GM19351 (cell line): ENCODE results near the gene IGFBP4.

Experiments used
- ATAC-seq: cut with Tn5 transposase; IDR thresholded peaks from one replicate; pipeline ENCODE4 v1.9.1; 2021; ENCODE audit warnings: mild to moderate bottlenecking, moderate library complexity; ENCODE audit not compliant: unreplicated experiment

The IGFBP4 gene

GRCh38 chr17:40485851-40486521 lies 42.7 kb downstream of the IGFBP4 start:
- no peak for ATAC-seq

DNA sequence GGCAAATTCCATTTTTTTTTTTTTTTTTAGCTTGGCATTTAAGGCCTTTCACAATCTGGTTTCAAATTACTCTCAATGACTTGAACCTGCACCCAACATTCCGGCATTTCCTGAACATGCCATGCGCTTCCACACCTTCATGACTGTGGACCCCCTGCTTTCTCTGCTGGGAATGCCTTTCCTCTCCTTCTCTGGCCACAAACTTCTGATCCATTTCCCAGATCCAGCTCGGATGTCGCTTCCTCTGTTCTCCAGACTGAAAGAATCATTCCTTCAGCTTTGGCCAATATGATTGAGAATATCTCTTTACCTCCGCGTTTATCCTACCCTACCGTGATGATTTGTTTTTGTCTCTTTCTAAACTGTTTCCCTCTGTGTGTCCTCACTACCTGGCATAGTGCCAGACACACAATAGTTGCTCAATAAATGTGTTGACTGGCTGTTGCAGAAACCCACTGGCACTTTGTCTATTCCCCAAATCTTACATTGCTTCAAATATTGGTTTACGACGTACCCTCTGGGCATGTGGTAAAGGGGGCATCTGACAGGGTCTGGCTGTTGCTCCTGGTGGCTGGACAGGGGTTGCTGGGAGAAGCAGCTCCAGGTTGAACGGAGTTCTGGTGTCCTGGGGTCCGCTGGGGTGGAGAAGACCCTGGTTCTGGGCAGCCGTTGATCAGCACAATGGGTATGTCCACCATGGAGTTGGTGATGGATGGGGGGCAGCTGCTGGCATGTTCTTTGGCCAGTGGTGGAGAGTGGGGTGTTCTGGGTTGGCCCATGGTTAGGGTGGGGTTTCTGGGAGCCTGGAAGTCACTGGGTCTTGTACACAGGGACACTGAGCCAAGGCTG lies 43.5 kb downstream of the IGFBP4 start:
- no peak for ATAC-seq

DNA sequence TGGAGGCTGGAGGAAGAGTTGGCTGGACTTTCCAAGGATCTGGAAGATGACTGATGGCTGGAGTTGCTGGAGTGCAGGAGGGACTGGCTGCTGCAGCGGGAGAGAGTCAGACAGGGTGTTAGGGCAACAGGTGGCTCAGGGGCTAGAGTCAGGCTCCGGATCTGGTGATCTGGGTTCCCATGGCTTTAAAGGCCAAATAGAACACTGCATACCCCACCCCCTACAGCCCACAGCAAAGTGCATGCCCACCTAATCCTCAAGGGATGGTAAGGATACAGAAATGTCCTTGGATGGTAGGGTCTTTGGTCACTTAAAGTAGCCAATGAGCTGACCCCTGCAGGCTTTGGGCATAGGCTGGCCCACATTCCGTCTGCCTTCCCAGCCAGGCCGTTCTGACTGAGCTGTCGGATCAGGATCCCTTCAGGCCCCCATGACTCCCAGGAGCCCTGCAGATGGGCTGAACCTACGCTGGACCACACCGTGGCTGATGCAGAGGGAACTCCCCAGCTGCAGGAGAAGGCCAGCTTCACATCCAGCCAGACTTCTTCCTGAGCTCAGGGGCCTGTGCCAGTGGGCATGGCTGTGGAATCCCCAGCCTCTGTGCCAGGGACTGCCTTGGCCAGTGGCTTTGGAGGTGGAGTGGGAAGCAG lies 44.2 kb downstream of the IGFBP4 start:
- ATAC-seq = no peak

GRCh38 chr17:40490289-40490853 lies 47.1 kb downstream of the IGFBP4 start:
- no peak for ATAC-seq

- ATAC-seq = no peak
Observed at GRCh38 chr17:40490982-40491381, 47.7 kb downstream of the IGFBP4 start.

GRCh38 chr17:40491486-40491885 lies 48.2 kb downstream of the IGFBP4 start:
- ATAC-seq = no peak

DNA sequence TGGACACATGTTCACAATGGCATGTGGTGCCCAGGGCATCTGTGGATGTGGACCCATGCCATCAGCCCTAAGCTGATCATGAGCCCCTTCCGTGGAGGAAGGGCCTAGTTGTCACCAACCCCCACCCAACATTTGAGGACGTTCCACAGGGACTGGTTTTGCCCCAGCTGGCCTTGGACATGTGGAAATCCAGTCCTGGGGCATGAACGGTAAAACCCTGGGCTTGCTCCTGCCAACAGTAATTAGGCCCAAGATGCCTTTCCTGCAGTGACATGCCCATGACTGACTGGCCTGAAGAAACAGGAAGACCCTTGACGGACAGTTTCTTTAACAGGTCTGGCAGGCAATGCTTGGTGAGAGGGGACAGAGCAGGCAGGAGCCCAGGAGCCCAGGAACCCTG lies 50.4 kb downstream of the IGFBP4 start:
- ATAC-seq = no peak

DNA sequence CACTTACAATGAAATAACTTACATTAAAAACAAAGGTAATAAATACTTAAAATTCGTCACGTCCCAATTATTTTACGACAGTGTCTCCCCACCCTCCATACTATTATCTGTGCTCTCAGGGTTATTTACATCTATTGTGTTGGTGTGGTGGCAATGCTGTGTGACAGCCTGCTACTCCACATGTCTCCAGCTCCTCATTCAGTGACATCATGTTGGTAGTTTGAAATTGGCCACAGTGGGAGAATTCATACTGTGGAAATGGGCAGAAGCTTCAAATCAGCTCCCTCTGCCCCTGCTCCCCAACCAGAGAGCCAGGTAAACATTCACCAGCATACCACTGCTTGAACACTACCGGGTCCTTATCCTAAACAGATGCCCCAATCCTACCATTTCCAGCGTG lies 51.9 kb downstream of the IGFBP4 start:
- ATAC-seq = no peak

GRCh38 chr17:40496170-40496569 lies 52.9 kb downstream of the IGFBP4 start:
- no peak for ATAC-seq

DNA sequence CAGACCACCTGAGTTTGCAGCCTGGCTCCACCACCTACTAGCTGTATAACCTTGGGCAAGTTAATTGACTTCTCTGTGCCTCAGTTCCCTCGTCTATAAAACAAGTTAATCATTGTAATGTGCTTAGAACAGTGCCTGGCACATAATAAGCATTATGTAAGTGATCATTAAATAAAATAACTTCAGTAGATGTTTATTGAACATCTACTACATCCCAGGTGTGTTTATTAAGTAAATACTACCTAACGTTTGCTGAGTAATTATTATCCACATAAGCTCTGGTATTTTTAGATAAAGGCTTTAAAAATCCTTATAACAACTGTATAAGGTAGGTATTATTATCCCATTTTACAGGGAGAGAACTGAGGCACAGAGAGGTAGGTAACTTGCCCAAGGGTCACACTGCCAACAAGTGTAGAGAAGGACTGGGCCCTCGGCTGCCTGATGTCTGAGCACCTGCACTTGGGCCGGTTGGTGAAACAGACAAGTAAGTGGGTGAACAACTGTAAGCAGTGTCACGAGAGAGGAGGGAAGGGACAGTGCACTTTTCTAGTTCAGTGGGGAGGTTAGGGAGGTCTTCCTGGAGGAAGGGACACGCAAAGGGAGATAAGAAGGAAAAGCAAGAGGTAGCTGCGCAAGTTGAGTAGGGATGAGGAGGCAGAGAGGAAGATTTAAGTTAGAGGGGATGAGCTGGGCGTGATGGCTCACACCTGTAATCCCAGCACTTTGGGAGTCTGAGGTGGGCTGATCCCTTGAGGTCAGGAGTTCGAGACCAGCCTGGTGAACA lies 53.6 kb downstream of the IGFBP4 start:
- no peak for ATAC-seq

DNA sequence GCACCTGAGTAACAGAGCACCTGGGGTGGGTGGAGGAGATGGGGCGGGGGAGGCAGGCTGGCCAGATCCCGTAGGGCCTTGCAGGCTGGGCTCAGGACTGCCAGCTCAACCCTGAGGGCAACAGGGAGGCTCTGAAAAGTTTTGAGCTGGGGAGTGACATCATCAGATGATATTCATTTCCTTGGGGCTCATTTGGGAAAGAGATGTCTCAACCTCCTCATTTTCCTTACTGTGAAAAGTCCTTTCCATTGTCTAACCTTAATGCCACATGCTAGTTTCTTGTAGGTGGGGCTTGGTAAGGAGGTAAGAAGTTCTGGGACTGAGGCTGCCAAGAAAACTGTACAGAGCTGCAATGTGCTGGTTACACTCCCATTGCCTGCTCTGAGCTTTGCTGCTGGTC lies 54.4 kb downstream of the IGFBP4 start:
- no peak for ATAC-seq

- ATAC-seq = no peak
Observed at GRCh38 chr17:40498281-40499084, 55.2 kb downstream of the IGFBP4 start.

DNA sequence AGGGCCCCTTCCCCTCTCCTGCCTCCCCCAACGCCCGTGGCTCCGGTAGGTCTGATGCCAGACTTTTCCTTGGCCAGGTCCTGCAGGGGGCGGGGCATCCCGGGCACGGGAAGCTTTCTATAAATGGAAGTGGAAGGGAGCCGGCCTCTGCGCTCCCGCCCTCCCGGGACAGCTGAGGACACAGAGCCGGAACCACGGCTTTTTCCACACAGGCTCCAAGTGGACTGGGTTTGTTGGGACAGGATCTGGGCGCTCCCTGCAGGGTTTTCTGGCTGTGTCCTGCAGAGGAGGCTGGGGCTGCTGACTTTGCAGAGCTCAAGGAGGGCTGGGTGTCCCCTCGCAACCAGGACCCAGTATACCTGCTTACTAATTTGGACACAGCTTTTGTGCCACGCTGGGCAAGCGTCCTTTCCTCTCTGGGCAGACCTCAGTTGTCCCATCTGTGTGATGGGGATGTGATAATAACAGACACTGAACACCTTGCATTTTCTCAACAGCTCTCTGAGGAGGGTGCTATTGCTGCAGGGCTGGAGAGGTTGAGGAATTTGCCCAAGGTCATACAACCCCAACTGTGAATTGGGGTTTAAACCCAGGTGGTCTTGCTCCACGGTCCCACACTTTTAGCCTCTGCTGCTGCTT lies 56.4 kb downstream of the IGFBP4 start:
- ATAC-seq = no peak

GRCh38 chr17:40500190-40500589 lies 56.9 kb downstream of the IGFBP4 start:
- no peak for ATAC-seq

DNA sequence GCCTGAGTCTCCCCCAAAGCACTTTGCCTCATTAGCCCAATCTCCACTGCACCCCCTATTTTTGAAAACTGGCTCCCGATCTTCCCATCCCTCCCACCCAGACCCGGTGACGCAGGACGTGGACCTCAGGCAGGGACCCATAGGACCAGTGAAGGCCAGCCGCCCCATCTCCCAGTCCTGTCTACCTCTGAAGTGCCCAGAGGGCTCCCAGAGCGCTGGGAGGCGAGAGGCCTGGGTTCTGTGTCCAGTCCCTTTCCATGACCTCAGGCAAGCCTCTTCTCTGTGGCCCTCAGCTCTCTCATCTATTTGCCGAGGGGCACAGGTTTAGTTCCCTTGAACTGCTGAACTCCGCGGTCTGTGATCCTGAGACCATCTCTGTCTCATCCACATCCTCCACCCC lies 57.5 kb downstream of the IGFBP4 start:
- ATAC-seq = no peak

GRCh38 chr17:40501499-40501911 lies 58.3 kb downstream of the IGFBP4 start, which contains the start of gene TNS4:
Gene TNS4, minus strand, starts transcription at chr17:40501623. Its CDS starts 5,198 bp downstream, at chr17:40496425.
- ATAC-seq = no peak

GRCh38 chr17:40502716-40503115 lies 59.5 kb downstream of the IGFBP4 start:
- no peak for ATAC-seq

DNA sequence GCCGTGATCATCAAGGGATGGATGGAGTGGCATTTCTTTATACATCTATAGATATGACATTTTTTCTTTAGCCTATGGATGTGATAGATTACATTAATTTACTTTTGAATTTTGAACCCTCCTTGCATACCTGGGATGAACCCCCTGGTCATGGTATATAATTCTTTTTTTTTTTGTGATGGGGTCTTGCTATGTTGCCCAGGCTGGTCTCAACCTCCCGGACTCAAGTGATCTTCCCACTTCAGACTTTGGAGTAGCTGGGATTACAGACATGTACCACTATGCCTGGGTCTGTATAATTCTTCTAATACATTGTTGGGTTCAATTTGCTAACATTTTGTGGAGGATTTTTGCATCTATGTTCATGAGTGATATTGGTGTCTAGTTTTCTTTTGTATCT lies 59.9 kb downstream of the IGFBP4 start:
- ATAC-seq = no peak

DNA sequence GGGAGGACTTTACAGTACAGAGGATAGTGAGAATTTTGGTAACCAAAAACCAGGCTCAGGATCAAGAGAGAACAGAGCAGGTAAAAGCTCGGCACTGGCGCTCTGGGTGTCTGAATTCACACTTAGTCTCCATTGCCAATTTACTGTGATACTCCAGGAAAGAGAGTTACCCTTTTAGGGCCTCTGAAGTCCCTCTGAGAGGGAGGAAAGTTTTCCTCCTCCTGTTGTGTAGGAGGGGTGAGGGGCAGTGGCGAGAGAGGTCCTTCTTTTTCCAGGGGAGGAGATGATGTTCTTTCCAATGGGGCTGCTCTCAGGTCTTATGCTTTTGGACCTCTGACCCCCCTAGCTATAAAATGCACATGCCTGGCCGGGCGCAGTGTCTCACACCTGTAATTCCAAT lies 63.5 kb downstream of the IGFBP4 start:
- no peak for ATAC-seq
